ENCODE data around the gene SMURF2.

DNA sequence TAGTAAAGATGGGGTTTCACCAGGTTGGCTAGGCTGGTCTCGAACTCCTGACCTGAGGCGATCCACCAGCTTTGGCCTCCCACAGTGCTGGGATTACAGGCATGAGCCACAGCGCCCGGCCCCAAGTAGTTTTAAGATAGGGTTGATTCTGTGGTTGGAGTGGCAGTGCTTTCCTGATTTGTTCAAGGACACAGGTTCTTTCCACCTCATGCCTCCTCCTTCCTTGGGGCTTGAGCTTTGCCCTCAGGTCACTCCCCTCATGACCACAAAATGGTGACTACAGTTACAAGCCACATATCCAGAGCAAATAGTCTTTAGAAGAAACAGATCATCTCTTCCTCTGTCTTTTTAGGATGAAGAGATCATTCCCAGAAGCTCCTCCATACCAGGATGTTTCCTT, 25.3 kb upstream of the SMURF2 start:
- TF ChIP-seq TAF1 (IDR thresholded peaks at IDR 0.05; ENCODE audit: borderline replicate concordance, insufficient read depth, low read length) = no peak
- TF ChIP-seq SIN3A (IDR thresholded peaks at IDR 0.05; ENCODE audit: borderline replicate concordance, insufficient read depth, low read length) = no peak
- no peak for TF ChIP-seq POLR2AphosphoS5 (IDR thresholded peaks at IDR 0.05; ENCODE audit: low read depth, low read length)
